DMS153 treated with DMSO at 0.1 percent for 48 hours (cell line): ENCODE measurements around the gene ODAD3.
"Not testable (repeated sequence)": the region's sequence is repeated elsewhere in the genome, so short reads cannot be mapped to it uniquely, and the experiment has no call there.

Experiments used
- DNase-seq: peaks from one replicate; lab custom pipeline; 2025; ENCODE audit not compliant: unreplicated experiment; lab: John Stamatoyannopoulos, UW

Gene ODAD3

DNA sequence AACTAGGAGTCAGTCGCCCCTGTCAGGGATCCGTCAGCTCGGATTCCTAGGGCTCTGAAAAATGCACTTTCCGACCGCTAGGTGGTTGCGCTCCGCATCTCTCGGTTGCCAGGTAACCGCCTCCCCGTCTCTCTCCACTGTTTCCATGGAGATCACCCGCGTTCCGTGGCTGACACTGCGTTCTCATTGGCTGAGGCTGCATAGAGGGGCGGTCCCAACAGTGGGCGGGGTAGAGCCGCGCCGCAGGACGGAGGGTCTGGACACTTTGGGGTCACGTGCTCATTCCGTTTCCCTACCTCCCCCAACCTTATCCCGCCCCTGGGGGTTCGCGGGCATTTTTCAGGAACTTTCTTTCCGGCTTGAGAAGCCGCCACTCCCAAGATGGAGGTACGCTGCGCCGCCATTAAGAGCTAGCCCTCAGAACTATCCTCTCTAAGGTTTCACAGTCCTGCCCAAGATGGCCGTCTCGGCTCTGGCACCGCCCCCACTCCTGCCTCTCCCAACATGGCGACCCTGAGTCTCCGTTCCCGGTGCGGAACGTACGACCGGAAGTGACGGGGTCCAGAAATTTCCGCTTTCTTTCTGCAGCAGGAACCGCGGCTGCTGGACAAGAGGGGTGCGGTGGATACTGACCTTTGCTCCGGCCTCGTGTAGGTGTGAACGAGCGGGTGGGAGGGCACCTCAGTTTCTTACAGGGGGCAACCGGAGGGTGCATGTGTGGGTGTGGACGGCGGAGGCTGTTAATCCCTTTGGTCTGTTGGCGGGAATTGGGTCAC lies at the start of gene ODAD3, which contains the start of gene PRKCSH:
TSS of gene ODAD3 (minus strand) at position 65 of the 776 bp plus-strand sequence. CDS start 105 bp downstream, outside the sequence.
TSS of gene PRKCSH (plus strand) at position 579 of the 776 bp plus-strand sequence. CDS start 483 bp downstream, outside the sequence.
- DNase-seq = peak; percentile 100

DNA sequence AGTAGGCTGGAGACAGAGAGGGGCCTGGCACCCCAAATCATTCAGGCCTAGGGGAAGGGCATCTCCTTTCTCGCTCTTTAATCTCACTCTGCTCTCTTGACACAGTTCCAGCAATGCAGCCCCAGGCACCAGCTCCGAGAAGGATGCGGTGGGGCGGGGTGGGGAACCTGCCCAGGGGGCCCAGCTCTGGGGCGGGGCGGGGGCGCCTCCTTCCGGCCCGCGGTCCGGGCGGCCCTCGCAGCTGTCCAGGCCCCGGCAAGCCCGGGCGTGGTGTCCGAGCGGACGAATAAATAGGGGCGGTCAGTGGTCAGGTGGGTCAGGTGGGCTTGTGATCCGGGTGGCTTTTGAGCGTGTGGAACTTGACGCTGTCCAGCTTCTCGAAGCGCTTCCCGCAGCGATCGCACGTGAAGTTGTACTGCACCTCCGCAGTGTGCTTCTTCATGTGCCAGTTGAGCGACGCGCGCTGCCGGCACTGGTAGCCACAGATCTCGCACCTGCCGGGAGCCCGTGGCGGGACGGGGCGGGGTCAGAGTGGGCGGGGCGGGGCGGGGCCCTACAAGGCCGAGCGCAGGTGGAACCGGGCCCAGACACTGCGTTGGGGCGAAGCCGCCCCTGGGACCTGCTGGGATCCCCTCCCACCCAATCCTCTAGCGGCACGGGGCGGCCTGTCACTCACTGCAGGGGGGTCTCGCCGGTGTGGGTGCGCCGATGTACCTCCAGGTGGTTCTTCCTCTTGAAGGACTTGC lies 48.6 kb upstream of the ODAD3 start:
- DNase-seq = no peak

DNA sequence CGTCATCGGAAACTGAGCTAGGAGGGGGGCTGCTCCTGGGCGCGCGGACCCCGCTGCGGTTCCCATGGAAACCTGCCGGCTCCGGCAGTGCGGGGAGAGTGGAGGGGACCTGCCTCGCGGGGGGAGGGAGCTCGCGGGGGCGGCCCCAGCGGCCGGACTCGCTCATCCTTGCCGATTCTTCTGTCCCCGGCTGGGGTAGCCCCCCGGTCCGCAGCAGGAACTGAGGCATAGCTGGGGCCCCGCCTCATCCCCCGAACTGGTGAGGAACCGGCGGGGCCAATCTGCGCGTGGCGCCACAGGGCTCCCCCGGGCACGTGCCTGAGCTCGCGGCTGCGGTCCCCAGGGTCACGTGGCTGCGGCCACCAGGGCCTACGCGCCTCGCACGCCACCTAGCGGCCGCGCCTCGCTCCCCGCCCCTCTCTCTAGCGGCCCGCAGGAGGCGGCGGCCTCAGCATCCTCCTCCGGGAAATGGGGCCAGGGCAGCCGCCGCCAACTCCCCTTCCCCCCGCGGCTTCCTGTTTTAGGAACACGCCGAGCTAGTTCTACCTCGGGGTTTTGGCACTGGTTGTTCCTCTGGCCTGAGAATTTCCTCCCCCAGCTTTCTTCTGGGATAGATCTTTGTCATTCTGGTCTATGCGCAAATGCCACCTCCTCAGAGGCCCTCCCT lies 47.6 kb upstream of the ODAD3 start:
- peak; percentile 88 for DNase-seq

DNA sequence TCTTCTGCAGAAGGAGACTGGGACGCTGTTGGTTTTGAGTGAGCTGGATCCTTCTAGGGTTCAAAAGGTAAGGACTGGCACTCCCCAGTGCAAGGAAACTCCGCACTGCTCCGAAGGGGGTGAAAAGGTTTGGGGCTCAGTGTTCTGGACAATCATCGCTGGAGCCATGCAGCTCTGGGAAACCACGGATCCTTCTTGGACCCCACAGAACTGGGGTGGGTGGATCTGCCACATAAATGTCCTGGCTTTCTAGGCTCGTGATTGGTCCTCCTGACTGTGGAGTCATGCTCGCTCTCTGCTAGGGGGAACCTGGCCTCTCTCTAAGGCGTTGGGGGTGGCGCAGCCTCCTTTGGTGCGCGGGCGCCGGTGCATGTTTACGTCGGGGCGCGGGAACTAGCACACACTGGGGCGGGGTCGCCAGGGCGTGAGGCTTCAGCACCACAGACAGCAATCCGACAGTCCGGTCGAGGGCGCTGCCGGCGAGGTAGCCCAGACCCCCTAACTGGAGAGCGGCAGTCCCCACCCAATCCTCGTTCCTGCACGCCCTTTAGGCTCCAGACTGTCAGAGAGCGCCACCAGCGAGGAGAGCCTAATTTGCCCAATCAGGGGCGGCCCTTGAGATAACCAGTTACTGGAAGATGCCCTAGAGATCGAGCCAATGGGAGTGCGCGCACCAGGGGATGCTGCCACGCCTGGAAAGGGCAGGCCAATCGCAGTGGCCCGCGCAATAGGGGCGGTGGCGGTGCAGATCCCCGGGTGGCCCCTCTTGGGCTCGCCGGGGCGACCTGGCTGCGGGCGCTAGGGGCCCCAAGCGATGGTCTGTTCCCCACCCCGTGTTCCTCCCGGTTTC lies 46.8 kb upstream of the ODAD3 start:
- peak; percentile 93 for DNase-seq

DNA sequence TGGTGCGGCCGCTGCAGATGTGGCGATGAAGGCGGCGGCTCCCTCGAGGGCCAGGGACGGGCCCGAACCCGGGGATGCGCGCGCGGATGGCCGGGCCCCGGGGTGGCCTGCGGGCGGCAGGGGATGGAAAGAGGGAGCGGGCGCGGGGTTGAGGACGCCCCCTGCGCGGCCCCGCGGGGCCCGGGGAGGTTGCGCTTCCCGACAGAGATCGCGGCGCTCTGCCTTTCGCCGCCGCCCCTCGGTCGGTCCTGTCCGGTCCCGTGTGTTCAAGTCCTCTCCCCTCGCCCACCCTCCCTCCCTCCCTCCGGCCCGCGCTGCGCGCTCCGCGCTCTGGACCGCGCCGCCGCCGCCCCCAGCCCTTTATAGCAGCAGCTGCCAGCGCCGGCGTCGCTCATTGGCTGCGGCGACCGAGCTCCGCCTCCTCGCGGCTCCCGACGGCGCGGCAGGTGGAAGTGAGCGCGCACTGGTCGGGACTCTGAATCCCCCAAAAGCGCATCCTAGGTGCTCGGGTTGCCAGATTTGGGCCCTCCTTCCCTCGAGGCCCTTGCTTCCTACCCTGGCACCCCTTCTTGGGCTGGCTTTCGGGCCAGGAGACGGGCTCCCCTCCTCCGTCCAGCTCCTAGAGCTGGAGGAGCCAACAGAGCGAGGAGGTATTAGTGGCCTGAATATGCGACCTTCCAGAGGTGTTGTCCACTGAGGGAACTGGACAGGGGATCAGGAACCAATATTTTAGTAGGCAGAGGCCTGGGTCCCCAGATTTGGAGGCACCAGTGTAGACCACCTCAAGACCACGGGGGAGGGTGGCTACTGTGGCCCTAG lies 46.0 kb upstream of the ODAD3 start, which contains the start of gene ELAVL3:
TSS of gene ELAVL3 (minus strand) at position 332 of the 819 bp plus-strand sequence. CDS start 438 bp downstream, outside the sequence.
- peak; percentile 56 for DNase-seq

DNA sequence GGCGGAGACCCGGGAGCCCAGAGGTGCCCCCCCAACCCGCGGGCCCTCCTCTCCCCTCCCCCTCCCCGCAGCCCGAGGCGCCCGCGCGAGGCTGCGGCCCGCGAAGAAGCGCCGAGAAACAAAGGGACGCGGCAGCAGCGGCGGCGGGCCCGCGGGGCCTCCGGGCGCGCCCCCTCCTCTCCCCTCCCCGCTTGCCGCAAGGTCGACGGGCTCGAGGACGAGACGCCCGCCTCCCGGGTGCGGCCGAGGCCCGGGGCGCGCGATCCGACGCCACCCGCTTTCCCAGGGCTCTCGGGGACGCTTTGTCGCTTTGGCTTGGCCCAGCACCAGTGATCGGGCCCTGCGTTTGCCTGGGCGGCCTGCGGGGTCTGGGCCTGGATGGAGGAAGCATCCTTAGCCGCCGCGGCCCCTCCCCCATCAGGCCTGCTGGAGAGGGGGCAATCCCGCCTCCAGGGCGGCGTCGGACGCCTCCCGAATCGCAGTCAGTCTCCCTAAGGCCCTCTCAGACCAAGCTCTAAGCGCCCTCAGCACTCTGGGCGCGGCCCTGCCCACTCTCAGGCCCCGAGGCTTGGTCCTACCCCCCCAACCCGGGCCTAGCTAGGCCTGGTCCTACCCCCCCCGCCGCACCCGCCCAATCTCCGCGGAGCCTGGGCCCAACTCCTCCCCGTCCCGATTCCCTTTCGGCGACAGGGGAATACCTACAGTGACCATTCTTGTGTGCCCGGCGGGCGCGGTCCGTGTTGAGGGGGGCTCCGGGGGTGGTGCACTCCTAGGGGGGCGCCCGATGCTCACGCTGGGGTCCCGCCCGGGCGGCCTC lies 45.2 kb upstream of the ODAD3 start:
- DNase-seq = no peak

DNA sequence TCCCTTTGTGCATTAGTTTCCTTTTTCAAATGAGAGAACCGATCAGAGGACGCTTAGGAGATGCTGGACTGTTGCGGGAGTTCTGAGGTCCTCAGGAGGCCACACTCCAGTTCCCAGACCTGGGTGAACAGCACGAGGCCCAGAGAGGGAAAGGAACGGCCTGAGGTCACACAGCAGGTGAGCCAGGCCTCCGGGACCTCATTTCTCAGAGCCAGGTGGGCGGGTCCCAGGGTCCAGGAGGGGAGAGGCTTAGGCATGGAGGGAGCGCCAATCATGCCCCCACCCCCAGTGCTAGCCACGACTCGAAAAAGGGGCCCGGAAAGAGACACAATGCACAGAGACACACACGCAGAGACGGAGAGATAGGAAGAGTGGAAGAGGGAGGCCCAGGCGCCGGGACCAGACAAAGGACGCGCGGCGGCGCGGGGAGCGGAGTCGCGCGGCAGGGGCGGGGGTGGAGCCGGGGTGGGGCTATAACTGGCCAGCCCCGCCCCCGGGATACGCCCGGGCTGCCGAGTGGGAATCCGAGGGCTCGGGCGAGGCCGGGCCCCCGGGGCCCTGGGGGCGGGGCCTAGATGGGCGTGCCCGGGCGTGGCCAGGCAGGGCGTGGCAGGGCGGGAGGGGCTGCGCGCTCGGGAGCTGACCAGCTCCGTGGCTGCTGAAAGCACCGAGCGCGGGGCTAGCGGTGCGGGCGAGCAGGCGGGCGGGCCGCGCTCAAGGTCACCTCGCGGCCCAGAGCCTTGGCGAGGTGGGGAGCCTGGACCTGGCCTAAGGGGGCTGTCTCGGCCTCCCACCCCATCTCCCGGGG lies 44.4 kb upstream of the ODAD3 start:
- peak; percentile 82 for DNase-seq

DNA sequence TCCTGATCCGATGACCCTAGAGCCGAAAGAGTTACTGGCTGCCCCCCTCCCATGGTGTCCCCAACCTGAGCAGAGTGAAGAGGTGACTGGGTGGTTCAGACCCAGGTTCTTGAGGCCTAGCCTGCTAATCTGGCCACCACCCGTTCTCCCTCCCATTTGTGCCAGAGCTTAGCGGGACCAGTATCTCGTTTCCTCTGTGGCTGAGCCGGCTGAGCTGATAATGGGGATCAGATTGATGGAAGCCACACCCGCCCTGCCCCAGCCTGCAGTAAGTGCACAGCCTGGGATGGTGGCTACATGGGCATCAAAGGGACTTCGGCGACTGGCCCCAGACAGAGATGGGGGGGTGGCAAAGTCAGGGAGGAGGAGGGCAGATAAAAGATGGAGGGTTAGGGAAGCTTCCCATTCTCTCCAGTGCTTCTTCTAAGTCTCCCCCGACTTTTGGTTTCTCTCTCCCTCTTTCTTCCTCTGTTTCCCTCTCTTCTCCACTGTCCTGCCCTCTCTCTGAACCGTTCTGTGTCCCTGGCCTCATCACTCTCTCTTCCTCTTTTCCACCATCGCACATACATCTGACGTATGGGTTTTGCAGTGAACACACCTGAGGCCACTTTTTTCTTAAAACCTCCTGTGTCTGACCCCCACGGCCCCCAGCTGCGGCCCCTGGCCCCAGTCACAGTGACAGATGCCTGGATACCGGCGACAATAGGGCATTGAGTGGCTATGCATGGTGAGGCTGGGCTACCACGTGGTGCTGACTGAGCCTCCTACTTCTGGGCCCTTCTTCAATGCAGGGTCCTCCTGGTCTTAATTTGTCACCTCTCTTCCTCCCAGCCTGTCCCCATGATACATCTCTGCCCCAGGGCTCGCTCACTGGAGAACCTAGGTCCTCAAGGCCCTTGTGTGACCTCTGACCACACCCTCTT lies 43.5 kb upstream of the ODAD3 start:
- DNase-seq = no peak

DNA sequence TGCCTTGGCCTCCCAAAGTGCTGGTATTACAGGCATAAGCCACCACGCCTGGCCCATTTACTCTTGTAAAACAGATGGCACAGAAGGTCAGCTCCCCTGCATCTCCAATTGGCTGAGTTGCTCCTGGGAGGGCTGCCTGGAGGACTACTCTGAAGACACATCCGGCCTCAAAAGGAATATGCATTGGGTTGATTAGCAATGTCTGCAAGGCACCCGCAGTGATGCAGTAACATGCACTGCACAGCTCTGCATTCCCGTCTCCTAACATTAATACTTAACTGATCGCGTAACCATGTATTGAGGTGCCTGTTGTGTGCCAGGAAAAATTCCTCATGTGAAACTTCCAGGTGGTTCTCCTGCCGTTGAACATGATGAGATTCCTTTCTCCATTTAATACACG lies 40.9 kb upstream of the ODAD3 start:
- no peak for DNase-seq

DNA sequence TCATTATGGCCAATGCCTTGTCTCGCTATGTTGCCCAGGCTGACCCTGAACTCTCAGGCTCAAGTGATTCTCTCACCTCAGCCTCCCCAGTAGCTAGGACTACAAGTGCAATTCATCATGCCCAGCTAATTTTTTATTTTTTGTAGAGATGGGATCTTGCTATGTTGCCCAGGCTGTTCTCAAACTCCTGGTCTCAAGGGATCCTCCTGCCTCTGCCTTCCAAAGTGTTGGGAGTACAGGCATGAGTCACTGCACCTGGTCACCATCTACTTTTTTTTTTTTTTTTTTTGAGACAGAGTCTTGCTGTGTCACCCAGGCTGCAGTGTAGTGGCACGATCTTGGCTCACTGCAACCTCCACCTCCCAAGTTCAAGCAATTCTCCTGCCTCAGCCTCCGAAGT lies 40.4 kb upstream of the ODAD3 start:
- not testable (repeated sequence) for DNase-seq

DNA sequence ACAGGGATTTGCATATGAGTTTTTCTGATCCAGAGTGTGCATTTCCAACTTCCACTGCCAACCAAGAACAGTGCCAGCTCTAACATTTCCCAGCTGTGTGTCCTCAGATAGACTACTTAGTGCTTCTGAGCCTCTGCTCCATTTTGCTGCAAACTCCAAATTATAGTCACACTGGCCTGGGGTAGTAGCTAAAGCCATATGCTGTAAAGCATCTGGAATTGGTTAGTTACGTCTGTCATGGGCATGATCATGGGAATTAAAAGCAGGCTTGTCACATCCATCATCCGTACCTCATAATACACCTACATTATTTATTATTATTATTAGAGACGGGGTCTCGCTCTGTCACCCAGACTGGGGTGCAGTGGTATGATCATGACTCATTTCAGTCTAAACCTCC lies 38.8 kb upstream of the ODAD3 start:
- DNase-seq = no peak

DNA sequence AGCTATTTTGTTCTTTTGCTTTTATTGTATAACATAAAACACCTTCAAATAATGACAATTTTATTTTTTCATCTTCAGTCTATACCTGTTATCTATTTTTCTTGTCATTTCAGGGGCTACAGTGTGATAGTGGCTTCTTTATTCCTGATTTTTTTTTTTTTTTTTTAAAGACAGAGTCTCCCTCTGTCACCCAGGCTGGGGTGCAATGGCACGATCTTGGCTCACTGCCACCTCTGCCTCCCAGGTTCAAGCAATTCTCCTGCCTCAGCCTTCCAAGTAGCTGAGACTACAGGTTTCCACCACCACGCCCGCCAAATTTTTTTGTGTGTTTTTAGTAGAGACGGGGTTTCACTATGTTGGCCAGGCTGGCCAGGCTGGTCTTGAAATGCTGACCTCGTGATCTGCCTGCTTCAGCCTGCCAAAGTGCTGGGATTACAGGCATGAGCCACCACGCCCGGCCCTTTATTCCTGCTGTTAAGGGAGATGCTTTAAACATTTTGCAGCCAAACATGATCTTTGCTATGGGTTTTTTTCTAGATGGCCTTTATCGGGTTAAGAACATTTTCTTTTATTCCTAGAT lies 33.4 kb upstream of the ODAD3 start:
- not testable (repeated sequence) for DNase-seq

DNA sequence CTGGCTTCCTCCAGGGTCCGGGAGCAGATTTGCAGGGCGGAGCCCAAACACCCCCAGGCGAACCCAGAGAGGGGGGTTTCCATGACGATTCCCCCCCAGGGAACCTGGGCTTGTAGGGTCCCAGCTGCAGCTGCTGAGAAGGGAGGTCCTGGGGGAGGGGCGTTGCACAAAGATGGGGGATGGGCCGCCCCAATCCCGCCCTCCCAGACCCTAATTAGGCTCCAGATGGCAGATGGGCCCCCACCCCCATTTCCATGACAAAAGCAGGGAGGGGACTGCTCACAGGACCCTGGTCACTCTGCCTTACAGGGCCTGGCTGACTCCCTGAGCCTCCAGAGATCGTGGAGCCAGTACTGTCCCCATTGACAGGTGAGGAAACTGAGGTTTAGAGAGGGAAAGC lies 30.7 kb upstream of the ODAD3 start:
- no peak for DNase-seq

DNA sequence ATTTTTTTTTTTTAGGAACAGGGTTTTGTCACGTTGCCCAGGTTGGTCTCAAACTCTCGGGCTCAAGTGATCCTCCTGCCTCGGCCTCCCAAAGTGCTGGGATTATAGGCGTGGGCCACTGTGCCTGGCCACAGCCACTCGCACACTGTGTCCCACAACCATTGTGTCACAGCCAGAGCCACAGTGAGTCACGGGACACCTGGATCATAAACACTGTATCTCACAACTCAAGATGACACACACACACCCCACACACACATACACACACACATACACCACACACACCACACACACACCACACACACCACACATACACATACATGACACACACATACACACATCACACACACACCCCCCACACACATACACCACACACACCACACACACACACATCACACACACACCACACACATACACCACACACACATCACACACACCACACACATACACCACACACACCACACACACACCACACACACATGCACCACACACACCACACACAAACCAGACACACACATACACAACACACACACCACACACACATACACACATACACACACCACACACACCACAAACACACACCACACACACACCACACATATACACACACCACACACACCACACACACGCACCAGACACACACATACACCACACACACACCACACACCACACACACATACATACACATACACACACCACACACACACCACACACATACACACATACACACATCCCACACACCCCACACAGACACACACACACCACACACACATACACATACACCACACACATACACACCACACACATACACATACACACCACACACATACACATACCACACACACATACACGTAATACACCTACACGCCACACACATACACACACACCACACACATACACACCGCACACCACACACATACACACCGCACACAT lies 29.7 kb upstream of the ODAD3 start:
- no peak for DNase-seq

DNA sequence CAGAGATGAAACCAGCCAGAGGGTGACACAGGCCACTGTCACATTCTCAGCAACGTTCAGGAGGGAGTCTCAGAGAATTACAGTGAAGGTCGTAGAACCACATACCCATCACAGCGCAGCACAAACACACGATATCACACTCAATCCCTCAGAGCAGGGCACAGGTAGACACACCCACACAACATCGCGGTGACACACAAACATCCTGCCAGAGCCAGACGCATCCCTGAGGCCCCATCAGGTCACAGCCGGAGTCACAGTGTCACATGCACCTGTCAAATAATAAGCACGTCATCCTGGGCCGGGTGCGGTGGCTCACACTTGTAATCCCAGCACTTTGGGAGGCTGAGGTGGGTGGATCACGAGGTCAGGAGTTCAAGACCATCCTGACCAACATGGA lies 28.5 kb upstream of the ODAD3 start:
- no peak for DNase-seq

DNA sequence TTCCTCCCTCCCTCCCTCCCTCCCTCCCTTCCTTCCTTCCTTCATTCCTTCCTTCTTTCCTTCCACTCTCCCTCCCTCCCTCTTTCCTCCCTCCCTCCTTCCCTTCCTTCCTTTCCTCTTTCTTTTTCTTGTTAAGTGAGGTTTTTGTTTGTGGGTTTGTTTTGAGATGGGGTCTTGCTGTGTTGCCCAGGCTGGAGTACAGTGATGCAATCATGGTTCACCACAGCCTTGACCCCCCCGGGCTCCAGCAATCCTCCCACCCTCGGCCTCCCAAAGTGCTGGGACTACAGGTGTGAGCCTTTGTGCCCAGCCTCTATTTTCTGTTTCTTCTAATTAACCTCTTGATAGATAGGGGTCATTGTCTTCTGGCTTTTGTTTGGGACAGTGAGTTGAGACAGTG lies 26.5 kb upstream of the ODAD3 start:
- no peak for DNase-seq
